CD14-positive monocyte (primary cell): ENCODE measurements around the gene PRPF40B. TPM values are rescaled to one million over a fixed set of nuclear protein-coding genes. Genes with fewer than 3 reads are reported as not detected.

Experiments
- DNase-seq, 3 donors: peaks; one replicate each; pipeline ENCODE4 v3.0.0-alpha.2; 2011 to 2022
- H2AFZ ChIP-seq: 2 replicates; pipeline ENCODE4 v1.6.0; 2012; ENCODE audit warnings: mild to moderate bottlenecking, low read depth, low read length, inconsistent platforms; ENCODE audit not compliant: insufficient read depth, poor library complexity, severe bottlenecking
- H3K27ac ChIP-seq, 2 donors: 1 replicate in 1 of 2; 2 replicates in 1 of 2; pipeline ENCODE4 v1.5.1; 2012 to 2013; ENCODE audit warnings: low read length in 2 of 2, control low read depth in 1 of 2, inconsistent platforms in 1 of 2, low read depth in 1 of 2, mild to moderate bottlenecking in 1 of 2
- H3K27me3 ChIP-seq, 2 donors: one replicate each; pipeline versions ENCODE4 v1.6.0 to v1.6.1; 2011 to 2013; ENCODE audit warnings: low read length in 2 of 2; ENCODE audit not compliant: control insufficient read depth in 2 of 2, insufficient read depth in 2 of 2
- H3K36me3 ChIP-seq, 2 donors: replicated peaks in 1 of 2; 1 replicate in 1 of 2; 2 replicates in 1 of 2; pipeline versions ENCODE4 v1.5.1 to v1.6.1; 2012 to 2013; ENCODE audit warnings: low read length in 2 of 2, control low read depth in 1 of 2, inconsistent platforms in 1 of 2, mild to moderate bottlenecking in 1 of 2; ENCODE audit not compliant: insufficient read depth in 2 of 2, control insufficient read depth in 1 of 2
- H3K4me1 ChIP-seq, 2 donors: 1 replicate in 1 of 2; 2 replicates in 1 of 2; pipeline versions ENCODE4 v1.5.1 to v1.6.1; 2012 to 2013; ENCODE audit warnings: low read length in 2 of 2, control low read depth in 1 of 2, inconsistent platforms in 1 of 2, mild to moderate bottlenecking in 1 of 2, moderate library complexity in 1 of 2; ENCODE audit not compliant: insufficient read depth in 2 of 2, control insufficient read depth in 1 of 2
- H3K4me2 ChIP-seq: replicated peaks from 2 replicates; pipeline ENCODE3; 2012; ENCODE audit warnings: low read length, moderate library complexity, mild to moderate bottlenecking; ENCODE audit not compliant: poor library complexity, severe bottlenecking; ENCODE audit errors: extremely low read depth
- H3K4me3 ChIP-seq, 3 experiments: fragments of 200-600 bp in 1 of 3; sonication (generic) in 1 of 3; replicated peaks in 1 of 3; 1 replicate in 2 of 3; 2 replicates in 1 of 3; pipeline ENCODE4 v1.5.1; 2011 to 2013; ENCODE audit warnings: low read length in 3 of 3, mild to moderate bottlenecking in 3 of 3, control low read depth in 2 of 3, low read depth in 2 of 3, inconsistent platforms in 1 of 3, moderate library complexity in 1 of 3
- H3K79me2 ChIP-seq: 2 replicates; pipeline ENCODE4 v1.6.0; 2012; ENCODE audit warnings: mild to moderate bottlenecking, control low read depth, inconsistent platforms, low read length, moderate library complexity; ENCODE audit not compliant: insufficient read depth
- H3K9ac ChIP-seq: 2 replicates; pipeline ENCODE4 v1.6.0; 2017; ENCODE audit warnings: low read length, mild to moderate bottlenecking; ENCODE audit not compliant: insufficient read depth, poor library complexity, severe bottlenecking
- H3K9me3 ChIP-seq, 2 donors: replicated peaks in 1 of 2; 1 replicate in 1 of 2; 2 replicates in 1 of 2; pipeline versions ENCODE4 v1.5.1 to v1.6.1; 2012 to 2013; ENCODE audit warnings: low read length in 2 of 2, control low read depth in 1 of 2; ENCODE audit not compliant: control insufficient read depth in 1 of 2, insufficient read depth in 1 of 2
- H4K20me1 ChIP-seq: 2 replicates; pipeline ENCODE4 v1.6.0; 2012; ENCODE audit warnings: mild to moderate bottlenecking, low read length, control low read depth, moderate library complexity; ENCODE audit not compliant: insufficient read depth
- H3K27ac Mint-ChIP-seq, 7 donors: one replicate each; pipeline ENCODE4 v1.8.0; 2020; ENCODE audit warnings: mild to moderate bottlenecking in 7 of 7, mixed read lengths in 7 of 7, moderate library complexity in 6 of 7, inconsistent platforms in 2 of 7
- H3K27me3 Mint-ChIP-seq, 3 donors: one replicate each; pipeline ENCODE4 v1.8.0; 2021 to 2022; ENCODE audit warnings: low read depth in 3 of 3, mild to moderate bottlenecking in 3 of 3, mixed read lengths in 3 of 3, moderate library complexity in 3 of 3, inconsistent platforms in 1 of 3
- H3K36me3 Mint-ChIP-seq, 2 donors: one replicate each; pipeline ENCODE4 v1.8.0; 2020; ENCODE audit warnings: mixed read lengths in 2 of 2, inconsistent platforms in 1 of 2, mild to moderate bottlenecking in 1 of 2
- H3K4me1 Mint-ChIP-seq: one replicate; pipeline ENCODE4 v1.8.0; 2020; ENCODE audit warnings: mild to moderate bottlenecking, mixed read lengths
- H3K4me3 Mint-ChIP-seq, 2 donors: one replicate each; pipeline ENCODE4 v1.8.0; 2020; ENCODE audit warnings: mild to moderate bottlenecking in 2 of 2, mixed read lengths in 2 of 2, moderate library complexity in 1 of 2
- H3K9me3 Mint-ChIP-seq, 7 donors: one replicate each; pipeline ENCODE4 v1.8.0; 2020 to 2022; ENCODE audit warnings: mixed read lengths in 7 of 7, mild to moderate bottlenecking in 6 of 7, moderate library complexity in 6 of 7, inconsistent platforms in 2 of 7
- CTCF ChIP-seq: fragments of 200-600 bp; IDR thresholded peaks from one replicate; pipeline ENCODE4 v1.8.0; 2022; ENCODE audit warnings: antibody characterized with exemption, mild to moderate bottlenecking
- WGBS: methylation state at CpG from one replicate; pipeline ENCODE4 v1.1.5; 2013; ENCODE audit warnings: missing lambda C conversion rate; ENCODE audit not compliant: insufficient coverage; 5-methylcytosine and 5-hydroxymethylcytosine counted together
- intact Hi-C, 2 donors: fragments of 100-400 bp; cut with micrococcal nuclease; formaldehyde crosslinking; loops; one replicate each; pipeline versions ENCODE4 v1.15.0 to v1.15.1; 2023
- polyA plus RNA-seq, 3 donors: library from polyadenylated mRNA; depleted of rRNA in 1 of 3; unstranded in 2 of 3; stranded (reverse) in 1 of 3; fragments of 300-500 nt in 2 of 3; fragments of >200 nt in 1 of 3; fragmentation: Illumina TruSeq in 2 of 3; gene quantifications; 1 replicate in 2 of 3; 2 replicates in 1 of 3; pipeline ENCODE4 v1.2.3, GENCODE V29; 2012 to 2021

PRPF40B gene
- polyA plus RNA-seq, 3 donors = 0.14 to 1.3 (median 0.57) TPM

DNA sequence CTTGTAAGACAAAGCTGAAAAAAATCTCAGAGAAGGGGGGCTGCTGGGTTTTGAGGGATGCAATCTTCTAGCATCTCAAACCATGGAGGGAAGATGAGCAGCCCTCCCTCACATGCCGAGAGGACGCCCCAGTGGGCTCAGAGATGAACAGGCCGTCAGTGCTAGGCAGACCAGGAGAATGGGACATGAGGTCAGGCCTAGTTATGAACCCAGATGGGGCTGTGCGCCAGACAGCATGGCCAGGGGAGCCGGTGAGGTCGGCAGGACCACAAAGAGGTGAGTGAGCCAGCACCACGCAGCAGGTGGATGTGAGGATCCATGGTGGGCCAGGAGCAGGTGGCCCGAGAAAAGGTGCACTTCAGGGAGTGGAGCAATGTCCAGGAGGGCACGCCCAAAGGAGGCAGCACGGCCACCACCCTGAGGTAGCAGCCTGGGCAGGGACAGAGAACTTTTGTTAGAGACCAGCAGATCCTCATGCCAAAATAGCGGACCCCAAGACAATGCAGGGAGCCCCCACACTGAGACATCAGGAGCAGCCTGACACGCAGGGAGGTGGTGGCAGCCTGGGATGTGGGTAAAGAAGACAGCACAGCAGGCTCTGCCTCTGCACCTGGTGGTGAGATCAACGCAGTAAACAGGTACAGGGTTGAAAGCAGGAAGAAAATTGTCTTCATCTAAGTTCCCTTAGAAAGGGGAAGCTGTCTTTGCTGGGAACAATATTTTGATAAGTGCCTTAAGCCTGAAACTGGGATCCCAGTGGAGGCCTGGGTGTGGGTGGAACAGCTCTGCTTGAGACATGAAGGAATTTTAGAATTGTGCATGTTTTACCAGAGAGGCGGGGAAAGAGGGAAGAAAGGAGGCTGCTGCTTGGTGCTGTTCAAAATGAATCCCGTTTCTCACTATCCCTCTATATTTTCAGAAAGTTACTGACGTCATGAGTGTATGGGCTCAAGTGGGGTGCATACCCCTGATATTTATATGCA, 37.6 kb upstream of the PRPF40B start:
- H4K20me1 ChIP-seq = no peaks in the 10 kb centered on the region
- peaks cover 0 to 4% (median 0%) of the 10 kb centered on the region in 7 donors for H3K9me3 Mint-ChIP-seq
- H3K9ac ChIP-seq = no peak overlapping the region
- H3K4me3 Mint-ChIP-seq = no peak overlapping the region
- no peak for DNase-seq
- peaks cover 7 to 8% of the 10 kb centered on the region in 2 donors for H3K4me1 ChIP-seq
- no peaks in the 10 kb centered on the region for H3K27me3 ChIP-seq
- no peak overlapping the region for H3K4me2 ChIP-seq
- no peak overlapping the region for H3K4me3 ChIP-seq
- 96% methylated on average over 10 of the region's 16 CpGs for WGBS
- H3K9me3 ChIP-seq = no peaks in the 10 kb centered on the region
- no peaks in the 10 kb centered on the region for H3K36me3 ChIP-seq
- intact Hi-C loops = no loop called here
- H2AFZ ChIP-seq = no peak overlapping the region
- no peak overlapping the region for H3K27ac ChIP-seq
- TF ChIP-seq CTCF = no peak
- peaks cover 13% of the 10 kb centered on the region for H3K4me1 Mint-ChIP-seq
- peak overlapping the region in 2 of 7 donors; percentile 8 to 47 for H3K27ac Mint-ChIP-seq
- H3K36me3 Mint-ChIP-seq = peaks cover 9% of the 10 kb centered on the region in 2 donors
- H3K79me2 ChIP-seq = no peaks in the 10 kb centered on the region
- H3K27me3 Mint-ChIP-seq = peaks cover 0 to 4% (median 2%) of the 10 kb centered on the region in 3 donors

DNA sequence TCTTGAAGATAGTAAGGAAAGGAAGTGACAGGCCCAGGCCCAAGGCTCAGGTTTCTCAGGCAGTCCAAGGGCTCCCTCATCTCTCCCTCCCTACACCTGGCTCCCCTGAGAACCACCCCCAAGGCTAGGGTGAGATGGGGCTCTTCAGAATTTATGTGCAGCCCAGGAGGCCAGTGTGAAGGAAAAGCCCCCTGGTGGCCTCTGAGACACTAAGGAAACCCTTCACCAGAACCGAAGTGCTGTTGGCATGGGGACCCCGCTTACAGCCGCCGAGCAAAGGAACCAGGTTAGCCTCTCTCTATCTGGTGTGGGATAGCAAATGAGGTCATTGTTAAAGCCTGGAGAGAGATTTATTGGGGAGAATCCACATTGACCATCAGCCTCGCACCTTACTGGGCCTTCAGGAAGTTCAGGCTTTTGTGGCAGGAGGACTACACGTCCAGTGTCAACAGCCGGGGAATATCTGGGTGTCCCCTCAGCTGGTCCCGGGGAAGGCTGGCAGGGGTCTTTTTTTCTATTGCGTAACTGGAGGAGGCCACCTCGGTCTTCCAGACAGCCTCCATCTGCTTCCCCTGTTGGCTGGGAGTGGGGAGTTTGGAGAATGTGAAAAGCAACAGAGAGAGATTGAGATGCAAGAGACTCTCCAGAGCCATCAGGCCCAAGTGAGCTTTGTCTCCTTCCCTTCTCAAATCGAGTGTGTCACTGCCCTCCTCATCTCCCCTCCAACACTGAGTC, 36.0 kb upstream of the PRPF40B start:
- Mint-ChIP-seq H3K27ac (no peak overlapping the region), H3K4me3 (no peak overlapping the region), H3K27me3 (peaks cover 0 to 4% (median 2%) of the 10 kb centered on the region in 3 donors), H3K4me1 (peaks cover 13% of the 10 kb centered on the region), H3K9me3 (peaks cover 2 to 9% (median 4%) of the 10 kb centered on the region in 7 donors), H3K36me3 (peaks cover 9 to 16% of the 10 kb centered on the region in 2 donors)
- Histone ChIP-seq H3K9ac (no peak overlapping the region), H3K27ac (no peak overlapping the region), H3K4me1 (peaks cover 7 to 8% of the 10 kb centered on the region in 2 donors), H4K20me1 (no peaks in the 10 kb centered on the region), H3K36me3 (no peaks in the 10 kb centered on the region), H3K9me3 (peaks cover 0 to 4% of the 10 kb centered on the region in 2 donors), H3K4me2 (no peak overlapping the region), H3K4me3 (no peak overlapping the region), H3K27me3 (no peaks in the 10 kb centered on the region), H3K79me2 (no peaks in the 10 kb centered on the region), H2AFZ (no peak overlapping the region)
- intact Hi-C loops = no loop called here
- DNase-seq = no peak
- 77% methylated on average over 8 of the region's 11 CpGs for WGBS
- no peak for TF ChIP-seq CTCF
